H1 (cell line): Measurements from ENCODE around the gene GTPBP6. TPM values are rescaled to one million over a fixed set of nuclear protein-coding genes. Genes with fewer than 3 reads are reported as not detected.

Source experiments
- CTCF ChIA-PET: fragments of 300-600 bp; sonication (Branson Sonifier 250); formaldehyde crosslinking; loops from one replicate; lab custom pipeline; 2021; ENCODE audit not compliant: partially characterized antibody; lab: Charles Lee
- POLR2A ChIA-PET: fragments of 300-600 bp; sonication (Branson Sonifier 250); formaldehyde crosslinking; loops from one replicate; lab custom pipeline; 2021; ENCODE audit warnings: inconsistent platforms; ENCODE audit not compliant: partially characterized antibody; lab: Charles Lee
- DNase-seq, 2 experiments: peaks; one replicate each; pipeline versions ENCODE4 v3.0.0 to v3.0.0-alpha.2; 2010 to 2022; ENCODE audit warnings: low spot score in 2 of 2, low read depth in 1 of 2, mixed read lengths in 1 of 2
- FAIRE-seq: peaks from 2 replicates; lab custom pipeline; 2011; peaks lifted over from hg19 to GRCh38; lab: Jason Lieb, UNC
- H2AFZ ChIP-seq: 2 replicates; pipeline ENCODE4 v1.8.1; 2012; ENCODE audit warnings: low read length, inconsistent platforms
- H2AK5ac ChIP-seq: 2 replicates; pipeline ENCODE4 v1.6.1; 2013; ENCODE audit warnings: low read depth, low read length
- H2BK120ac ChIP-seq: replicated peaks from 2 replicates; pipeline ENCODE3; 2013; ENCODE audit warnings: low read depth, low read length, inconsistent platforms
- H2BK12ac ChIP-seq: 2 replicates; pipeline ENCODE4 v1.6.1; 2013; ENCODE audit warnings: low read depth, low read length
- H2BK15ac ChIP-seq: 2 replicates; pipeline ENCODE4 v1.6.1; 2013; ENCODE audit warnings: low read length
- H2BK20ac ChIP-seq: 2 replicates; pipeline ENCODE4 v1.6.1; 2013; ENCODE audit warnings: low read length
- H2BK5ac ChIP-seq: 2 replicates; pipeline ENCODE4 v1.6.1; 2013; ENCODE audit warnings: low read depth, low read length
- H3K14ac ChIP-seq: 2 replicates; pipeline ENCODE4 v1.6.1; 2013; ENCODE audit warnings: inconsistent platforms; ENCODE audit not compliant: insufficient read length
- H3K18ac ChIP-seq: 2 replicates; pipeline ENCODE4 v1.6.1; 2013; ENCODE audit warnings: low read length; ENCODE audit errors: extremely low read depth
- H3K23ac ChIP-seq: 2 replicates; pipeline ENCODE4 v1.6.1; 2013; ENCODE audit warnings: inconsistent platforms; ENCODE audit not compliant: insufficient read length
- H3K23me2 ChIP-seq: 2 replicates; pipeline ENCODE4 v1.6.1; 2013; ENCODE audit warnings: low read depth, low read length
- H3K27ac ChIP-seq: 2 replicates; pipeline ENCODE4 v1.6.1; 2011; ENCODE audit warnings: low read depth, low read length, inconsistent platforms
- H3K27me3 ChIP-seq, 4 experiments: replicated peaks in 1 of 4; 1 replicate in 1 of 4; 2 replicates in 3 of 4; pipeline versions ENCODE4 v1.6.1 to v1.8.1; 2011 to 2013; ENCODE audit warnings: low read length in 3 of 4, mild to moderate bottlenecking in 3 of 4, inconsistent platforms in 2 of 4, mixed read lengths in 2 of 4, moderate library complexity in 1 of 4; ENCODE audit not compliant: control insufficient read depth in 3 of 4, insufficient read depth in 3 of 4; ENCODE audit errors: extremely low read depth in 1 of 4
- H3K36me3 ChIP-seq, 4 experiments: 2 replicates each; pipeline versions ENCODE4 v1.6.1 to v1.8.1; 2011 to 2013; ENCODE audit warnings: mild to moderate bottlenecking in 4 of 4, low read length in 3 of 4, moderate library complexity in 2 of 4, control low read depth in 1 of 4, inconsistent platforms in 1 of 4; ENCODE audit not compliant: insufficient read depth in 4 of 4, control insufficient read depth in 2 of 4
- H3K4ac ChIP-seq: replicated peaks from 2 replicates; pipeline ENCODE3; 2013; ENCODE audit warnings: low read length, low read depth, mixed read lengths, inconsistent platforms; ENCODE audit not compliant: insufficient read length
- H3K4me1 ChIP-seq, 4 experiments: replicated peaks in 1 of 4; 1 replicate in 1 of 4; 2 replicates in 3 of 4; pipeline versions ENCODE4 v1.6.1 to v1.8.1; 2011 to 2013; ENCODE audit warnings: low read length in 3 of 4, inconsistent platforms in 2 of 4, mixed read lengths in 1 of 4; ENCODE audit not compliant: insufficient read depth in 4 of 4, control insufficient read depth in 3 of 4
- H3K4me2 ChIP-seq, 2 experiments: 2 replicates each; pipeline versions ENCODE4 v1.6.1 to v1.8.1; 2011 to 2013; ENCODE audit warnings: low read depth in 2 of 2, low read length in 2 of 2, control low read depth in 1 of 2, inconsistent platforms in 1 of 2, mild to moderate bottlenecking in 1 of 2; ENCODE audit not compliant: insufficient read depth in 1 of 2
- H3K4me3 ChIP-seq, 4 experiments: fragments of 200-600, 300-600 bp in 1 of 4; sonication (generic), shearing (Covaris generic), sonication (Bioruptor Twin) in 1 of 4; 2 replicates each; pipeline versions ENCODE4 v1.5.1 to v1.8.1; 2011 to 2016; ENCODE audit warnings: low read length in 4 of 4, low read depth in 3 of 4, control low read depth in 2 of 4, inconsistent platforms in 2 of 4, mild to moderate bottlenecking in 2 of 4, mixed read lengths in 1 of 4, moderate library complexity in 1 of 4; ENCODE audit not compliant: insufficient read depth in 2 of 4; ENCODE audit errors: extremely low read depth in 1 of 4
- H3K56ac ChIP-seq: replicated peaks from 2 replicates; pipeline ENCODE3; 2013; ENCODE audit warnings: low read depth, mild to moderate bottlenecking, mixed read lengths, low read length, inconsistent platforms; ENCODE audit not compliant: insufficient read length
- H3K79me1 ChIP-seq: 2 replicates; pipeline ENCODE4 v1.6.1; 2013; ENCODE audit warnings: low read depth, low read length, control low read depth
- H3K79me2 ChIP-seq, 2 experiments: 2 replicates each; pipeline versions ENCODE4 v1.6.1 to v1.8.1; 2012 to 2013; ENCODE audit warnings: low read length in 2 of 2, mild to moderate bottlenecking in 2 of 2, inconsistent platforms in 1 of 2; ENCODE audit not compliant: insufficient read depth in 2 of 2, control insufficient read depth in 1 of 2
- H3K9ac ChIP-seq, 4 experiments: replicated peaks in 1 of 4; 1 replicate in 1 of 4; 2 replicates in 3 of 4; pipeline versions ENCODE4 v1.6.1 to v1.8.1; 2011 to 2013; ENCODE audit warnings: low read depth in 3 of 4, low read length in 3 of 4, control low read depth in 2 of 4, mild to moderate bottlenecking in 2 of 4, moderate library complexity in 2 of 4, inconsistent platforms in 1 of 4; ENCODE audit errors: extremely low read depth in 1 of 4
- H3K9me3 ChIP-seq, 2 experiments: 2 replicates each; pipeline versions ENCODE4 v1.6.1 to v1.8.1; 2012 to 2013; ENCODE audit warnings: mild to moderate bottlenecking in 2 of 2, moderate library complexity in 2 of 2, control low read depth in 1 of 2, inconsistent platforms in 1 of 2, low read depth in 1 of 2, low read length in 1 of 2, mixed read lengths in 1 of 2; ENCODE audit not compliant: insufficient read depth in 2 of 2
- H4K20me1 ChIP-seq, 2 experiments: replicated peaks in 1 of 2; 2 replicates each; pipeline versions ENCODE3 to v1.8.1; 2011 to 2013; ENCODE audit warnings: inconsistent platforms in 2 of 2, low read length in 2 of 2, mild to moderate bottlenecking in 1 of 2; ENCODE audit not compliant: insufficient read depth in 2 of 2, control insufficient read depth in 1 of 2
- H4K5ac ChIP-seq: 2 replicates; pipeline ENCODE4 v1.6.1; 2013; ENCODE audit warnings: low read length, low read depth, mixed read lengths, inconsistent platforms; ENCODE audit not compliant: insufficient read length
- H4K8ac ChIP-seq: 2 replicates; pipeline ENCODE4 v1.8.0; 2013; ENCODE audit warnings: mild to moderate bottlenecking, moderate library complexity, low read length, inconsistent platforms; ENCODE audit not compliant: insufficient read depth; ENCODE audit errors: extremely low read depth
- H4K91ac ChIP-seq: replicated peaks from 2 replicates; pipeline ENCODE3; 2013; ENCODE audit warnings: low read length, mixed read lengths, inconsistent platforms; ENCODE audit not compliant: insufficient read length
- BRCA1 ChIP-seq: IDR thresholded peaks from 2 replicates; pipeline ENCODE4 v1.6.1; 2012; ENCODE audit warnings: low read depth, low read length, improper control_type of control experiment
- CBX5 ChIP-seq: fragments of 300-800, 300-1000 bp; sonication (generic); IDR thresholded peaks from 2 replicates; pipeline ENCODE4 v1.7.1; 2016; ENCODE audit warnings: antibody characterized with exemption, low read length, low read depth
- CTBP2 ChIP-seq: IDR thresholded peaks from 2 replicates; pipeline ENCODE4 v1.7.0; 2011; ENCODE audit warnings: borderline replicate concordance, mild to moderate bottlenecking, moderate library complexity, mixed read lengths, low read length; ENCODE audit not compliant: insufficient read depth, insufficient read length
- EGR1 ChIP-seq: IDR thresholded peaks from 2 replicates; pipeline ENCODE4 v1.6.1; 2011; ENCODE audit warnings: low read depth, low read length, borderline replicate concordance
- FOSL1 ChIP-seq: IDR thresholded peaks from 2 replicates; pipeline ENCODE4 v1.6.1; 2011; ENCODE audit warnings: mild to moderate bottlenecking, low read depth, low read length, moderate library complexity; ENCODE audit not compliant: insufficient read depth
- KDM4A ChIP-seq: IDR thresholded peaks from one replicate; pipeline ENCODE4 v1.7.1; 2012; ENCODE audit warnings: low read depth, mild to moderate bottlenecking, moderate library complexity, low read length, inconsistent platforms; ENCODE audit not compliant: severe bottlenecking
- KDM5A ChIP-seq: fragments of 200-600 bp; IDR thresholded peaks from 2 replicates; pipeline ENCODE4 v1.7.1; 2012; ENCODE audit warnings: mild to moderate bottlenecking, low read length, inconsistent platforms, mixed read lengths
- MAFK ChIP-seq: IDR thresholded peaks from 2 replicates; pipeline ENCODE4 v1.6.1; 2012; ENCODE audit warnings: low read depth, mild to moderate bottlenecking, improper control_type of control experiment, low read length
- NANOG ChIP-seq: IDR thresholded peaks from 2 replicates; pipeline ENCODE4 v1.6.1; 2011; ENCODE audit warnings: low read length, low read depth, mild to moderate bottlenecking, inconsistent platforms; ENCODE audit not compliant: insufficient read depth, poor library complexity, severe bottlenecking
- RBBP5 ChIP-seq: IDR thresholded peaks from 2 replicates; pipeline ENCODE4 v1.7.1; 2012; ENCODE audit warnings: low read depth, mild to moderate bottlenecking, inconsistent platforms, low read length, moderate library complexity, borderline replicate concordance
- TAF1 ChIP-seq: IDR thresholded peaks from 2 replicates; pipeline ENCODE4 v1.6.1; 2011; ENCODE audit warnings: mild to moderate bottlenecking, low read depth, low read length
- TCF12 ChIP-seq: IDR thresholded peaks from 2 replicates; pipeline ENCODE4 v1.6.1; 2011; ENCODE audit warnings: low read depth, mild to moderate bottlenecking, low read length
- ZNF274 ChIP-seq: IDR thresholded peaks from 2 replicates; pipeline ENCODE4 v1.7.0; 2012; ENCODE audit warnings: low read length, borderline replicate concordance; ENCODE audit errors: extremely low read depth
- WGBS, 2 experiments: shearing (Covaris generic) in 1 of 2; methylation state at CpG; one replicate each; pipeline versions ENCODE4 v1.1.6 to v1.1.7; 2013 to 2015; ENCODE audit warnings: low lambda C conversion rate in 2 of 2, mixed read lengths in 2 of 2, inconsistent platforms in 1 of 2, low coverage in 1 of 2, missing lambda C conversion rate in 1 of 2; ENCODE audit not compliant: insufficient replicate concordance in 2 of 2, insufficient coverage in 1 of 2, insufficient read length in 1 of 2; ENCODE audit errors: extremely low coverage in 1 of 2, missing lambda C conversion rate in 1 of 2; 5-methylcytosine and 5-hydroxymethylcytosine counted together
- polyA plus RNA-seq, 7 experiments: library from polyadenylated mRNA; depleted of rRNA in 3 of 7; stranded (reverse) in 5 of 7; unstranded in 2 of 7; fragments of >200 nt in 5 of 7; fragments of 200-250 nt in 2 of 7; gene quantifications; 1 replicate in 5 of 7; 2 replicates in 1 of 7; 4 replicates in 1 of 7; pipeline versions ENCODE4 v1.2.1 to v1.2.3, GENCODE V29; 2011 to 2013; ENCODE audit warnings: missing spikeins in 2 of 7, mixed read lengths in 2 of 7
- total RNA-seq: library from RNA; stranded (reverse); fragmentation: NEBNext Ultra II Directional; extraction: Animal tissue kit (Norgen Biotek cat#: 25700); gene quantifications from 2 replicates; pipeline ENCODE4 v1.2.1, GENCODE V29; 2021

The GTPBP6 gene
- total and polyA plus RNA-seq, 2 of the 8 experiments (the other 6 are each of a cell fraction or from before 2014, with no cell fraction given): 33.9 to 57.1 TPM

DNA sequence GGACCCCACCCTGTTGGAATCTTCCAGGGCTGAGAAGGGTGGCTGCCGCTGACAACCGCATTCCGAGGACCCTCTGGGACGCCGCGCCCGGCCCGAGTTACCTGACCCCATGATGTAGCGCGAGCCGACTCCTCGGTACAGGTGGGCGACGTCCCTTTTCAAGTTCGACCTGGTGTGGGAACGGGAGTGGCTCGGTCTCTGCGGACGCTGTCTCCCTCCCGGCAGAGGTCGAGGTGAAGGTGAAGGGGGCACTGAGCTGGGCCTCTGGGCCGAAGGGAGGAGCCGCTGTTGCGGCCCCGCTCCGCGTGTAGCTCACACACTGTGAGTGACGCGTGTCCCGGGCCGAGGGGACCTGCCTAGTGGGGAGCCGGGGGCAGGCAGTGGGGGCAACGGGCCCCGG lies 4.5 kb downstream of the GTPBP6 start:
- Histone ChIP-seq H3K4me2 (no peak overlapping the region), H3K79me1 (peaks cover 6% of the 10 kb centered on the region; the same call in 1 of the 2 replicates), H3K9me3 (no peaks in the 10 kb centered on the region), H3K23me2 (peaks cover 8% of the 10 kb centered on the region; the same call in 1 of the 2 replicates), H2AK5ac (no peak overlapping the region), H3K27ac (no peak overlapping the region), H3K18ac (no peak overlapping the region), H3K36me3 (peaks cover 16 to 49% (median 30%) of the 10 kb centered on the region in 4 experiments; a peak in 7 of 8 replicates), H3K4me1 (peaks cover 0 to 3% (median 0%) of the 10 kb centered on the region in 4 experiments; a peak in 1 of 7 replicates), H2BK20ac (no peak overlapping the region), H3K23ac (no peak overlapping the region), H3K4ac (no peak overlapping the region), H2AFZ (no peak overlapping the region), H2BK12ac (no peak overlapping the region), H4K20me1 (peaks cover 0 to 18% of the 10 kb centered on the region in 2 experiments), H3K9ac (no peak overlapping the region), H3K14ac (no peak overlapping the region), H2BK120ac (no peak overlapping the region), H3K79me2 (peaks cover 0 to 7% of the 10 kb centered on the region in 2 experiments; a peak in 1 of 4 replicates), H3K56ac (no peak overlapping the region), H2BK5ac (no peak overlapping the region), H4K5ac (no peak overlapping the region), H3K27me3 (no peaks in the 10 kb centered on the region), H2BK15ac (no peak overlapping the region), H4K91ac (no peak overlapping the region), H4K8ac (no peak overlapping the region), H3K4me3 (no peak overlapping the region)
- no peak for TF ChIP-seq ZNF274
- TF ChIP-seq MAFK: no peak
- no peak for TF ChIP-seq KDM5A
- TF ChIP-seq KDM4A: no peak
- TF ChIP-seq TAF1: no peak
- TF ChIP-seq BRCA1: no peak
- no peak for TF ChIP-seq FOSL1
- no peak for TF ChIP-seq CTBP2
- TF ChIP-seq RBBP5: no peak
- TF ChIP-seq CBX5: no peak
- no peak for TF ChIP-seq TCF12
- TF ChIP-seq EGR1: no peak
- TF ChIP-seq NANOG: no peak
- DNase-seq (no peak), FAIRE-seq (no peak)
- CTCF ChIA-PET: no interaction called here
- POLR2A ChIA-PET: no interaction called here
- WGBS, 2 experiments: 92% methylated on average over 12 of the region's 34 CpGs; no CpG with 5 or more reads in 1 of the 2 experiments
